CD14-positive monocyte (primary cell): ENCODE measurements around the gene RAB17. TPM values are rescaled to one million over a fixed set of nuclear protein-coding genes. Genes with fewer than 3 reads are reported as not detected.

Source experiments
- DNase-seq, 3 donors: peaks; one replicate each; pipeline ENCODE4 v3.0.0-alpha.2; 2011 to 2022
- H2AFZ ChIP-seq: 2 replicates; pipeline ENCODE4 v1.6.0; 2012; ENCODE audit warnings: mild to moderate bottlenecking, low read depth, low read length, inconsistent platforms; ENCODE audit not compliant: insufficient read depth, poor library complexity, severe bottlenecking
- H3K27ac ChIP-seq, 2 donors: 1 replicate in 1 of 2; 2 replicates in 1 of 2; pipeline ENCODE4 v1.5.1; 2012 to 2013; ENCODE audit warnings: low read length in 2 of 2, control low read depth in 1 of 2, inconsistent platforms in 1 of 2, low read depth in 1 of 2, mild to moderate bottlenecking in 1 of 2
- H3K27me3 ChIP-seq, 2 donors: one replicate each; pipeline versions ENCODE4 v1.6.0 to v1.6.1; 2011 to 2013; ENCODE audit warnings: low read length in 2 of 2; ENCODE audit not compliant: control insufficient read depth in 2 of 2, insufficient read depth in 2 of 2
- H3K36me3 ChIP-seq, 2 donors: replicated peaks in 1 of 2; 1 replicate in 1 of 2; 2 replicates in 1 of 2; pipeline versions ENCODE4 v1.5.1 to v1.6.1; 2012 to 2013; ENCODE audit warnings: low read length in 2 of 2, control low read depth in 1 of 2, inconsistent platforms in 1 of 2, mild to moderate bottlenecking in 1 of 2; ENCODE audit not compliant: insufficient read depth in 2 of 2, control insufficient read depth in 1 of 2
- H3K4me1 ChIP-seq, 2 donors: 1 replicate in 1 of 2; 2 replicates in 1 of 2; pipeline versions ENCODE4 v1.5.1 to v1.6.1; 2012 to 2013; ENCODE audit warnings: low read length in 2 of 2, control low read depth in 1 of 2, inconsistent platforms in 1 of 2, mild to moderate bottlenecking in 1 of 2, moderate library complexity in 1 of 2; ENCODE audit not compliant: insufficient read depth in 2 of 2, control insufficient read depth in 1 of 2
- H3K4me2 ChIP-seq: replicated peaks from 2 replicates; pipeline ENCODE3; 2012; ENCODE audit warnings: low read length, moderate library complexity, mild to moderate bottlenecking; ENCODE audit not compliant: poor library complexity, severe bottlenecking; ENCODE audit errors: extremely low read depth
- H3K4me3 ChIP-seq, 3 experiments: fragments of 200-600 bp in 1 of 3; sonication (generic) in 1 of 3; replicated peaks in 1 of 3; 1 replicate in 2 of 3; 2 replicates in 1 of 3; pipeline ENCODE4 v1.5.1; 2011 to 2013; ENCODE audit warnings: low read length in 3 of 3, mild to moderate bottlenecking in 3 of 3, control low read depth in 2 of 3, low read depth in 2 of 3, inconsistent platforms in 1 of 3, moderate library complexity in 1 of 3
- H3K79me2 ChIP-seq: 2 replicates; pipeline ENCODE4 v1.6.0; 2012; ENCODE audit warnings: mild to moderate bottlenecking, control low read depth, inconsistent platforms, low read length, moderate library complexity; ENCODE audit not compliant: insufficient read depth
- H3K9ac ChIP-seq: 2 replicates; pipeline ENCODE4 v1.6.0; 2017; ENCODE audit warnings: low read length, mild to moderate bottlenecking; ENCODE audit not compliant: insufficient read depth, poor library complexity, severe bottlenecking
- H3K9me3 ChIP-seq, 2 donors: replicated peaks in 1 of 2; 1 replicate in 1 of 2; 2 replicates in 1 of 2; pipeline versions ENCODE4 v1.5.1 to v1.6.1; 2012 to 2013; ENCODE audit warnings: low read length in 2 of 2, control low read depth in 1 of 2; ENCODE audit not compliant: control insufficient read depth in 1 of 2, insufficient read depth in 1 of 2
- H4K20me1 ChIP-seq: 2 replicates; pipeline ENCODE4 v1.6.0; 2012; ENCODE audit warnings: mild to moderate bottlenecking, low read length, control low read depth, moderate library complexity; ENCODE audit not compliant: insufficient read depth
- H3K27ac Mint-ChIP-seq, 7 donors: one replicate each; pipeline ENCODE4 v1.8.0; 2020; ENCODE audit warnings: mild to moderate bottlenecking in 7 of 7, mixed read lengths in 7 of 7, moderate library complexity in 6 of 7, inconsistent platforms in 2 of 7
- H3K27me3 Mint-ChIP-seq, 3 donors: one replicate each; pipeline ENCODE4 v1.8.0; 2021 to 2022; ENCODE audit warnings: low read depth in 3 of 3, mild to moderate bottlenecking in 3 of 3, mixed read lengths in 3 of 3, moderate library complexity in 3 of 3, inconsistent platforms in 1 of 3
- H3K36me3 Mint-ChIP-seq, 2 donors: one replicate each; pipeline ENCODE4 v1.8.0; 2020; ENCODE audit warnings: mixed read lengths in 2 of 2, inconsistent platforms in 1 of 2, mild to moderate bottlenecking in 1 of 2
- H3K4me1 Mint-ChIP-seq: one replicate; pipeline ENCODE4 v1.8.0; 2020; ENCODE audit warnings: mild to moderate bottlenecking, mixed read lengths
- H3K4me3 Mint-ChIP-seq, 2 donors: one replicate each; pipeline ENCODE4 v1.8.0; 2020; ENCODE audit warnings: mild to moderate bottlenecking in 2 of 2, mixed read lengths in 2 of 2, moderate library complexity in 1 of 2
- H3K9me3 Mint-ChIP-seq, 7 donors: one replicate each; pipeline ENCODE4 v1.8.0; 2020 to 2022; ENCODE audit warnings: mixed read lengths in 7 of 7, mild to moderate bottlenecking in 6 of 7, moderate library complexity in 6 of 7, inconsistent platforms in 2 of 7
- WGBS: methylation state at CpG from one replicate; pipeline ENCODE4 v1.1.5; 2013; ENCODE audit warnings: missing lambda C conversion rate; ENCODE audit not compliant: insufficient coverage; 5-methylcytosine and 5-hydroxymethylcytosine counted together
- intact Hi-C, 2 donors: fragments of 100-400 bp; cut with micrococcal nuclease; formaldehyde crosslinking; loops; one replicate each; pipeline versions ENCODE4 v1.15.0 to v1.15.1; 2023
- polyA plus RNA-seq, 3 donors: library from polyadenylated mRNA; depleted of rRNA in 1 of 3; unstranded in 2 of 3; stranded (reverse) in 1 of 3; fragments of 300-500 nt in 2 of 3; fragments of >200 nt in 1 of 3; fragmentation: Illumina TruSeq in 2 of 3; gene quantifications; 1 replicate in 2 of 3; 2 replicates in 1 of 3; pipeline ENCODE4 v1.2.3, GENCODE V29; 2012 to 2021
- TF ChIP-seq, protein P1 (sequence below): fragments of 200-600 bp; IDR thresholded peaks from one replicate; pipeline ENCODE4 v1.8.0; 2022; ENCODE audit warnings: antibody characterized with exemption, mild to moderate bottlenecking

RAB17 gene
- polyA plus RNA-seq, 3 donors = 0.13 to 0.35 TPM; not detected in 1

- Histone ChIP-seq H3K4me3 (no peak overlapping the region), H3K27me3 (peaks cover 0 to 2% of the 10 kb centered on the region in 2 donors), H3K4me1 (no peaks in the 10 kb centered on the region), H4K20me1 (no peaks in the 10 kb centered on the region), H3K4me2 (no peak overlapping the region), H3K36me3 (no peaks in the 10 kb centered on the region), H2AFZ (no peak overlapping the region), H3K9me3 (no peaks in the 10 kb centered on the region), H3K27ac (no peak overlapping the region), H3K9ac (no peak overlapping the region), H3K79me2 (no peaks in the 10 kb centered on the region)
- no peaks in the 10 kb centered on the region for H3K36me3 Mint-ChIP-seq
- no peaks in the 10 kb centered on the region for H3K4me1 Mint-ChIP-seq
- peaks cover 0 to 6% (median 0%) of the 10 kb centered on the region in 7 donors for H3K9me3 Mint-ChIP-seq
- no peak for DNase-seq
- TF ChIP-seq, protein P1, sequence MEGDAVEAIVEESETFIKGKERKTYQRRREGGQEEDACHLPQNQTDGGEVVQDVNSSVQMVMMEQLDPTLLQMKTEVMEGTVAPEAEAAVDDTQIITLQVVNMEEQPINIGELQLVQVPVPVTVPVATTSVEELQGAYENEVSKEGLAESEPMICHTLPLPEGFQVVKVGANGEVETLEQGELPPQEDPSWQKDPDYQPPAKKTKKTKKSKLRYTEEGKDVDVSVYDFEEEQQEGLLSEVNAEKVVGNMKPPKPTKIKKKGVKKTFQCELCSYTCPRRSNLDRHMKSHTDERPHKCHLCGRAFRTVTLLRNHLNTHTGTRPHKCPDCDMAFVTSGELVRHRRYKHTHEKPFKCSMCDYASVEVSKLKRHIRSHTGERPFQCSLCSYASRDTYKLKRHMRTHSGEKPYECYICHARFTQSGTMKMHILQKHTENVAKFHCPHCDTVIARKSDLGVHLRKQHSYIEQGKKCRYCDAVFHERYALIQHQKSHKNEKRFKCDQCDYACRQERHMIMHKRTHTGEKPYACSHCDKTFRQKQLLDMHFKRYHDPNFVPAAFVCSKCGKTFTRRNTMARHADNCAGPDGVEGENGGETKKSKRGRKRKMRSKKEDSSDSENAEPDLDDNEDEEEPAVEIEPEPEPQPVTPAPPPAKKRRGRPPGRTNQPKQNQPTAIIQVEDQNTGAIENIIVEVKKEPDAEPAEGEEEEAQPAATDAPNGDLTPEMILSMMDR = no peak
- 87% methylated on average over 3 of the region's 6 CpGs for WGBS
- no peak overlapping the region for H3K4me3 Mint-ChIP-seq
- intact Hi-C loops = no loop called here
- peaks cover 3 to 6% (median 3%) of the 10 kb centered on the region in 3 donors for H3K27me3 Mint-ChIP-seq
- no peak overlapping the region for H3K27ac Mint-ChIP-seq
These were observed 49.7 kb downstream of the RAB17 start for GRCh38 chr2:237540823-237541222.

DNA sequence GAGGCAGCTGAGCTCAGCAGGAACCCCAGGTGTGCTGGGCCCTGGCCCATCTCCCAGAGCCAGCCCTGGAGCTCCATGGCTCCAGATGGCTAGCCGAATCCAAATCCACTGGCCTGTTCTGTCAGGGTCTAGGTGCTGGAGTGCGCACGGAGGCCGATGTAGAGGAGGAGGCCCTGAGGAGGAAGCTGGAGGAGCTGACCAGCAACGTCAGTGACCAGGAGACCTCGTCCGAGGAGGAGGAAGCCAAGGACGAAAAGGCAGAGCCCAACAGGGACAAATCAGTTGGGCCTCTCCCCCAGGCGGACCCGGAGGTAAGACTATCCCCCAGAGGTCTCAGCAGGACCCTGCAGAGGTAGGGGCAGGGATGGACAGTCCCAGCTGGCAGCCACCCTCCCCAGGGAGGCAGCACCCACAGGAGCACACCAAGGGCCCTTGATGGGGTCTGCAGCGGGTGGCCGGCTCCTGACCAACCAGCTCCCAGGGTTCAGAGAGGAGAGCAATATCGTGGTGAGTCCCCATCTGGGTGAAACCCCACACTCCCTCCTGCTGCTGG, 50.2 kb downstream of the RAB17 start:
- peaks cover 3 to 6% (median 3%) of the 10 kb centered on the region in 3 donors for H3K27me3 Mint-ChIP-seq
- no peaks in the 10 kb centered on the region for H3K79me2 ChIP-seq
- H2AFZ ChIP-seq = no peak overlapping the region
- no peaks in the 10 kb centered on the region for H3K9me3 ChIP-seq
- no peak overlapping the region for H3K4me3 Mint-ChIP-seq
- no peaks in the 10 kb centered on the region for H3K36me3 Mint-ChIP-seq
- no peaks in the 10 kb centered on the region for H4K20me1 ChIP-seq
- H3K4me3 ChIP-seq = no peak overlapping the region
- peaks cover 0 to 6% (median 0%) of the 10 kb centered on the region in 7 donors for H3K9me3 Mint-ChIP-seq
- H3K4me1 ChIP-seq = no peaks in the 10 kb centered on the region
- no peak overlapping the region for H3K9ac ChIP-seq
- intact Hi-C loops = no loop called here
- 95% methylated on average over 13 of the region's 13 CpGs for WGBS
- no peak overlapping the region for H3K27ac ChIP-seq
- no peak overlapping the region for H3K27ac Mint-ChIP-seq
- H3K4me1 Mint-ChIP-seq = no peaks in the 10 kb centered on the region
- H3K36me3 ChIP-seq = no peaks in the 10 kb centered on the region
- no peak overlapping the region for H3K4me2 ChIP-seq
- TF ChIP-seq, protein P1 = no peak
- DNase-seq = no peak
- H3K27me3 ChIP-seq = peaks cover 0 to under 1% of the 10 kb centered on the region in 2 donors
